HFF-Myc (cell line): ENCODE results near the gene PDE5A.

Experiments used
- DNase-seq: peaks from one replicate; pipeline ENCODE4 v3.0.0-alpha.2; 2011; ENCODE audit warnings: low read depth; ENCODE audit errors: extremely low read depth
- H3K4me3 ChIP-seq: replicated peaks from 2 replicates; pipeline ENCODE4 v1.5.1; 2011; ENCODE audit warnings: low read depth, mild to moderate bottlenecking, control low read depth, low read length
- TF ChIP-seq, protein P1 (sequence below): IDR thresholded peaks from 2 replicates; pipeline ENCODE4 v1.5.1; 2012; ENCODE audit warnings: mild to moderate bottlenecking, low read depth, low read length, control low read depth; ENCODE audit errors: missing control alignments

PDE5A gene

GRCh38 chr4:119593698-119594097 lies 34.9 kb downstream of the PDE5A start:
- no peak for DNase-seq
- TF ChIP-seq, protein P1, sequence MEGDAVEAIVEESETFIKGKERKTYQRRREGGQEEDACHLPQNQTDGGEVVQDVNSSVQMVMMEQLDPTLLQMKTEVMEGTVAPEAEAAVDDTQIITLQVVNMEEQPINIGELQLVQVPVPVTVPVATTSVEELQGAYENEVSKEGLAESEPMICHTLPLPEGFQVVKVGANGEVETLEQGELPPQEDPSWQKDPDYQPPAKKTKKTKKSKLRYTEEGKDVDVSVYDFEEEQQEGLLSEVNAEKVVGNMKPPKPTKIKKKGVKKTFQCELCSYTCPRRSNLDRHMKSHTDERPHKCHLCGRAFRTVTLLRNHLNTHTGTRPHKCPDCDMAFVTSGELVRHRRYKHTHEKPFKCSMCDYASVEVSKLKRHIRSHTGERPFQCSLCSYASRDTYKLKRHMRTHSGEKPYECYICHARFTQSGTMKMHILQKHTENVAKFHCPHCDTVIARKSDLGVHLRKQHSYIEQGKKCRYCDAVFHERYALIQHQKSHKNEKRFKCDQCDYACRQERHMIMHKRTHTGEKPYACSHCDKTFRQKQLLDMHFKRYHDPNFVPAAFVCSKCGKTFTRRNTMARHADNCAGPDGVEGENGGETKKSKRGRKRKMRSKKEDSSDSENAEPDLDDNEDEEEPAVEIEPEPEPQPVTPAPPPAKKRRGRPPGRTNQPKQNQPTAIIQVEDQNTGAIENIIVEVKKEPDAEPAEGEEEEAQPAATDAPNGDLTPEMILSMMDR: no peak

GRCh38 chr4:119592830-119593229 lies 35.8 kb downstream of the PDE5A start:
- H3K4me3 ChIP-seq: no peak overlapping the region
- TF ChIP-seq, protein P1: no peak
- DNase-seq: no peak

More at GRCh38 chr4:119593698-119594097, 34.9 kb downstream of the PDE5A start:
- H3K4me3 ChIP-seq: no peak overlapping the region

DNA sequence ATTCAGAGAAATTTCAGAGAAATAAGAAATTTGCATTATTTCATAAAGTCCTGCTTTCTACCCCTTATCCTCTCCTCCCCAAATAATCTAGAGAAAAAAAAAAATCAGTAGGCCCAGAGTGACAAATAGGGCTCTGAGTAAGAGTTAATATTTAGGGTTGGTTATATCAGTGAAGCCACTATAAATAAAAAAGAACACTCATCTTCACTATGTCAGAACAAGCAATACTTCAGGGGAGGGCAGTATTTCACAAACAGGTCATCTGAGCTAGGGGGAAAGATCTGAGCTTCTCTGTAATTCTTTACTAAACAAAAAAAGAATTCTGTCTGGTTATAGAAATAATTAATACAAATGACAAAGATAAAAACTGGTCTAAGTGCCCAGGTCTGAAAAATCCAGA lies 39.4 kb downstream of the PDE5A start:
- TF ChIP-seq, protein P1: no peak
- no peak overlapping the region for H3K4me3 ChIP-seq
- no peak for DNase-seq

DNA sequence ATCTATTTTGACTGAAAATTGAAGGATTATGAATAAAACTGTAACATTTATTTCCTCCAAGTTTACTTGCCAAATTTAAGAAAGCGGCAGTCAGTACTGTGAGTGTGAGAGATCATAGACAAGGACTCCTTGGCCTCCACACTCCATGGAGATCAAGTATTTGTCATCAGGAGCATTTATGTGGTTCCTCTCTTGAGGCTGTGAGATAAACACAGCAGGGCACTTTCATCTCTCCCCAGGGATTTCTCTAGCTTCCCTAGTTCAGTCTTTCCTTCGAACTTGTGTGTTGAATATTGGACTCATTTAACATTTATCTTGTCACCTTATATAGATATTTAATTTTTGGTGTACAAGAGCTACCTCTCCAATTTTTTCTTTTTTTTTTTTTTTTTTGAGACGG lies 40.8 kb downstream of the PDE5A start:
- TF ChIP-seq, protein P1: no peak
- no peak for DNase-seq
- no peak overlapping the region for H3K4me3 ChIP-seq

DNA sequence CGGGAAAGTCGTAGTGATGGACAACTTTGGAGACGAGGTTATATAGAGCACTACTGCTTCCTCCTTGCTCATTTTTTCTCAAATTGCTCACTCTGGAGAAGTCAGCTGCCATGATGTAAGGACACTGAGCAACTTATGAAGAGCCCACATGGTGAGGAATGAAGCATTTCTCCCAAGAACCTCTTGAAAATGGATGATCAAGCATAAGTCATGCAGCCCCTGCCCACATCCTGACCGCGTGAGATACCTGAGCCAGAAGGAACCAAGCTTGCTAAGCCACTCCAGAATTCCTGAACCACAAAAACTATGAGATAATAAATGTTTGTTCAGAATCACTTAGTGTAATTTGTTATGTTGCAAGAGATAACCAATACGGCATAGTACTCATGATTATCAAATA lies 42.8 kb downstream of the PDE5A start:
- H3K4me3 ChIP-seq: no peak overlapping the region
- TF ChIP-seq, protein P1: no peak
- no peak for DNase-seq

DNA sequence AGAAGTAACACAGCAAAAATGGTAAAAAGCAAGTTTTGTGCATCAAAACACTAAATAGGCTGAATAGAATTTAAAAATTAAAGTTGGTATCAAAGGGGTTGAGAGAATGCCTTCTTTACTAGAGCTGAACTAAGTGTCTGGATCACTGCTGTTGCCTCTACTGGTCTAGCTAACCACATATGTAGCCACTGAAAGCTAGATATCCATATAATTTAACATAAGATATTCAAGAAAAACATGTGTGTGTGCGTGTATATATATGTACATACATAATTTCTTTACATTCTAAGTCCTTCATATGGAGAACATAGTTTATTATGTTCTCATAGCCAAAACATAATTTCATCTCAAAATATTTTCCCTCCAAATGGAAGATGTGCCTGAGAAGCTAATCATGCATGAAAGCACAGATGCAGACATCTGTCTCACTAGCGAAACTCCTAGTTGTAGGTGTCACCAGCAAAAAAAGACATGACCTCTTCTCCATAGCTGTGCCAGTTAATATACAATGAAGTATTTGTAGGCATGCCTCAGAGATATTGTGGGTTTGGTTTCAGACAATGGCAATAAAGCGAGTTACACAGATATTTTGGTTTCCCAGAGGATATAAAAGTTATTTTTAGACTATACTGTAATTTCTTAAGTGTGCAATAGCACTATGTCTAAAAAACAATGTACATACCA lies 47.3 kb downstream of the PDE5A start:
- no peak for DNase-seq
- TF ChIP-seq, protein P1: no peak
- no peak overlapping the region for H3K4me3 ChIP-seq

GRCh38 chr4:119580293-119580692 lies 48.3 kb downstream of the PDE5A start:
- no peak overlapping the region for H3K4me3 ChIP-seq
- no peak for DNase-seq
- TF ChIP-seq, protein P1: no peak
